Measurements from ENCODE around the gene KANTR. TPM values are rescaled to one million over a fixed set of nuclear protein-coding genes. Genes with fewer than 3 reads are reported as not detected.

The KANTR gene
- total RNA-seq, 1 donor from 2014 or later: 9.7 TPM

- Mint-ChIP-seq H3K36me3 (ENCODE audit: low read depth) (peaks cover 53% of the 10 kb centered on the region), H3K27me3 (ENCODE audit: low read depth) (no peaks in the 10 kb centered on the region), H3K4me3 (ENCODE audit: low read depth) (peak overlapping the region; percentile 5), H3K27ac (no peak overlapping the region), H3K9me3 (no peaks in the 10 kb centered on the region), H3K4me1 (ENCODE audit: low read depth) (peaks cover 45% of the 10 kb centered on the region)
- no peak for DNase-seq (ENCODE audit: low spot score)
- intact Hi-C loops (cut with micrococcal nuclease): no loop called here
Observed at GRCh38 chrX:53084863-53085262, 9.1 kb upstream of the KANTR start.

- Mint-ChIP-seq H3K4me1 (ENCODE audit: low read depth) (peaks cover 42% of the 10 kb centered on the region), H3K27ac (peak overlapping the region; percentile 65), H3K27me3 (ENCODE audit: low read depth) (no peaks in the 10 kb centered on the region), H3K4me3 (ENCODE audit: low read depth) (no peak overlapping the region), H3K36me3 (ENCODE audit: low read depth) (peaks cover 53% of the 10 kb centered on the region), H3K9me3 (no peaks in the 10 kb centered on the region)
- intact Hi-C loops (cut with micrococcal nuclease): no loop called here
- DNase-seq (ENCODE audit: low spot score): no peak
Observed at GRCh38 chrX:53085661-53086229, 8.2 kb upstream of the KANTR start.

- no peak overlapping the region for H3K27ac Mint-ChIP-seq
Observed at GRCh38 chrX:53086464-53086863, 7.5 kb upstream of the KANTR start.

DNA sequence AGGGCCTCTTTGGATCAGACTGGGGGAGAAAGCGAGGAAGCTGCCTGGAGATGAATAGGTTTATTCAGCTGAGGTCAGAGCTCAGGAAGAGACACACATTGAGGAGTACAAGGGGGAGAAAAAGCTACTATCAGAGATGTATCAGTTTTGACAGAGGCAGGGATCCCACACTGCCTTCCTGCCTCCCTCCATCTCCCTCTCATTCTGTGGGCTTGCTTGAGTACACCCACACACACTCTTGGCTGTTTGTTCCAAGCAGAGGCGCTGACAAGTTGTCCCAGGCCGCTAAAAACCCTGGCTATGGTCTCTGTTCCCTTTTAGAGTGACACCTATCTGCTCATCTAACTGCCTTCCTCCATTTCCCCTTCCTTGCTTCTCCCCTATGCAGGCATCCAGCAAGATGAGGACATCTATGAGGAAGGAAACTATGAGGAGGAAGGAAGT is 6.5 kb upstream of the KANTR start:
- peak overlapping the region; percentile 60 for H3K27ac Mint-ChIP-seq
- peaks cover 42% of the 10 kb centered on the region for H3K4me1 Mint-ChIP-seq (ENCODE audit: low read depth)
- H3K36me3 Mint-ChIP-seq (ENCODE audit: low read depth): peaks cover 53% of the 10 kb centered on the region
- DNase-seq (ENCODE audit: low spot score): no peak
- H3K4me3 Mint-ChIP-seq (ENCODE audit: low read depth): no peak overlapping the region
- H3K9me3 Mint-ChIP-seq: no peaks in the 10 kb centered on the region
- intact Hi-C loops (cut with micrococcal nuclease): no loop called here
- H3K27me3 Mint-ChIP-seq (ENCODE audit: low read depth): no peaks in the 10 kb centered on the region

More at GRCh38 chrX:53086464-53086863, 7.5 kb upstream of the KANTR start:
- DNase-seq (ENCODE audit: low spot score): no peak
- intact Hi-C loops (cut with micrococcal nuclease): no loop called here
- H3K9me3 Mint-ChIP-seq: no peaks in the 10 kb centered on the region
- peaks cover 53% of the 10 kb centered on the region for H3K36me3 Mint-ChIP-seq (ENCODE audit: low read depth)
- H3K4me1 Mint-ChIP-seq (ENCODE audit: low read depth): peaks cover 42% of the 10 kb centered on the region
- H3K27me3 Mint-ChIP-seq (ENCODE audit: low read depth): no peaks in the 10 kb centered on the region
- no peak overlapping the region for H3K4me3 Mint-ChIP-seq (ENCODE audit: low read depth)

- peaks cover 46% of the 10 kb centered on the region for H3K36me3 Mint-ChIP-seq (ENCODE audit: low read depth)
Observed at GRCh38 chrX:53088136-53088974, 5.6 kb upstream of the KANTR start.

GRCh38 chrX:53089224-53089842 is 4.6 kb upstream of the KANTR start:
- H3K27ac Mint-ChIP-seq: no peak overlapping the region
- peaks cover 37% of the 10 kb centered on the region for H3K36me3 Mint-ChIP-seq (ENCODE audit: low read depth)
- H3K4me3 Mint-ChIP-seq (ENCODE audit: low read depth): peak overlapping the region; percentile 79
- intact Hi-C loops (cut with micrococcal nuclease): loop anchor here (1.0 kb wide), 1 partner anchor 18 kb away; no protein-coding TSS in a partner anchor
- H3K27me3 Mint-ChIP-seq (ENCODE audit: low read depth): no peaks in the 10 kb centered on the region
- peaks cover 27% of the 10 kb centered on the region for H3K4me1 Mint-ChIP-seq (ENCODE audit: low read depth)
- H3K9me3 Mint-ChIP-seq: no peaks in the 10 kb centered on the region
- DNase-seq (ENCODE audit: low spot score): no peak

More at GRCh38 chrX:53088136-53088974, 5.6 kb upstream of the KANTR start:
- peak; percentile 57 for DNase-seq (ENCODE audit: low spot score)
- intact Hi-C loops (cut with micrococcal nuclease): no loop called here
- no peaks in the 10 kb centered on the region for H3K9me3 Mint-ChIP-seq
- no peaks in the 10 kb centered on the region for H3K27me3 Mint-ChIP-seq (ENCODE audit: low read depth)
- H3K27ac Mint-ChIP-seq: peak overlapping the region; percentile 81
- peak overlapping the region; percentile 79 for H3K4me3 Mint-ChIP-seq (ENCODE audit: low read depth)
- H3K4me1 Mint-ChIP-seq (ENCODE audit: low read depth): peaks cover 34% of the 10 kb centered on the region

- H3K9me3 Mint-ChIP-seq: no peaks in the 10 kb centered on the region
- H3K4me3 Mint-ChIP-seq (ENCODE audit: low read depth): no peak overlapping the region
- peaks cover 28% of the 10 kb centered on the region for H3K4me1 Mint-ChIP-seq (ENCODE audit: low read depth)
- no peak for DNase-seq (ENCODE audit: low spot score)
- H3K36me3 Mint-ChIP-seq (ENCODE audit: low read depth): peaks cover 31% of the 10 kb centered on the region
- H3K27me3 Mint-ChIP-seq (ENCODE audit: low read depth): no peaks in the 10 kb centered on the region
- intact Hi-C loops (cut with micrococcal nuclease): loop anchor here (1.0 kb wide), 1 partner anchor 19 kb away; no protein-coding TSS in a partner anchor
- H3K27ac Mint-ChIP-seq: no peak overlapping the region
Observed at GRCh38 chrX:53089925-53090324, 4.0 kb upstream of the KANTR start.

GRCh38 chrX:53091354-53091753 is 2.6 kb upstream of the KANTR start:
- Mint-ChIP-seq H3K4me1 (ENCODE audit: low read depth) (peaks cover 27% of the 10 kb centered on the region), H3K27ac (no peak overlapping the region)

GRCh38 chrX:53093177-53093655 is 726 bp upstream of the KANTR start:
- H3K27me3 Mint-ChIP-seq (ENCODE audit: low read depth): no peaks in the 10 kb centered on the region
- H3K27ac Mint-ChIP-seq: peak overlapping the region; percentile 88
- no peaks in the 10 kb centered on the region for H3K9me3 Mint-ChIP-seq
- H3K4me3 Mint-ChIP-seq (ENCODE audit: low read depth): peak overlapping the region; percentile 88
- peaks cover 7% of the 10 kb centered on the region for H3K36me3 Mint-ChIP-seq (ENCODE audit: low read depth)
- DNase-seq (ENCODE audit: low spot score): peak; percentile 63
- intact Hi-C loops (cut with micrococcal nuclease): loop anchor here (1.0 kb wide), 1 partner anchor 22 kb away; no protein-coding TSS in a partner anchor
- H3K4me1 Mint-ChIP-seq (ENCODE audit: low read depth): peaks cover 22% of the 10 kb centered on the region

More at GRCh38 chrX:53091354-53091753, 2.6 kb upstream of the KANTR start:
- Mint-ChIP-seq H3K9me3 (no peaks in the 10 kb centered on the region), H3K36me3 (ENCODE audit: low read depth) (peaks cover 20% of the 10 kb centered on the region), H3K4me3 (ENCODE audit: low read depth) (no peak overlapping the region), H3K27me3 (ENCODE audit: low read depth) (no peaks in the 10 kb centered on the region)
- DNase-seq (ENCODE audit: low spot score): no peak
- intact Hi-C loops (cut with micrococcal nuclease): no loop called here

GRCh38 chrX:53094582-53094905 is 602 bp downstream of the KANTR start:
- Mint-ChIP-seq H3K27ac (peak overlapping the region; percentile 75), H3K4me3 (ENCODE audit: low read depth) (peak overlapping the region; percentile 88), H3K4me1 (ENCODE audit: low read depth) (peaks cover 11% of the 10 kb centered on the region), H3K9me3 (no peaks in the 10 kb centered on the region), H3K36me3 (ENCODE audit: low read depth) (peaks cover 6% of the 10 kb centered on the region), H3K27me3 (ENCODE audit: low read depth) (no peaks in the 10 kb centered on the region)
- intact Hi-C loops (cut with micrococcal nuclease): no loop called here
- no peak for DNase-seq (ENCODE audit: low spot score)

DNA sequence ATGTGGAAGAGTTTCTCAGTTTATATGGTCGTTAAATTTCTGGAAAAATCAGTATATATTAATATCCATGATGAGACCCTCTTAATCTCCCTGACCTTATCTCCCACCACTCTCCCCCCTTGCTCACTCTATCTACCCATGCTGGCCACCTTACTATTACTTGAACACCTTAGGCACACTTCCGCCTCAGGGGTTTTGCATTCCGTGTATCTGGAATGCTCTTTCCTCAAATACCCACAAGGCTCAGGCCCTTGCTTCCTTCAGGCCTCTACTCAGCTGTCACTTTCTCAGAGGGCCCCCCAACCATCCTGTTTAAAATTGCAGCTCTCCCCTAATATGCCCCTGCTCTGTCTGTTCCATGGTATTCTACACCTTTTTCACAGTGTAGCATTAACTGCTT is 1.9 kb downstream of the KANTR start:
- H3K4me3 Mint-ChIP-seq (ENCODE audit: low read depth): peak overlapping the region; percentile 33
- no peak for DNase-seq (ENCODE audit: low spot score)
- no peaks in the 10 kb centered on the region for H3K9me3 Mint-ChIP-seq
- H3K4me1 Mint-ChIP-seq (ENCODE audit: low read depth): peaks cover 11% of the 10 kb centered on the region
- intact Hi-C loops (cut with micrococcal nuclease): no loop called here
- no peaks in the 10 kb centered on the region for H3K27me3 Mint-ChIP-seq (ENCODE audit: low read depth)
- no peak overlapping the region for H3K27ac Mint-ChIP-seq
- H3K36me3 Mint-ChIP-seq (ENCODE audit: low read depth): peaks cover 7% of the 10 kb centered on the region

DNA sequence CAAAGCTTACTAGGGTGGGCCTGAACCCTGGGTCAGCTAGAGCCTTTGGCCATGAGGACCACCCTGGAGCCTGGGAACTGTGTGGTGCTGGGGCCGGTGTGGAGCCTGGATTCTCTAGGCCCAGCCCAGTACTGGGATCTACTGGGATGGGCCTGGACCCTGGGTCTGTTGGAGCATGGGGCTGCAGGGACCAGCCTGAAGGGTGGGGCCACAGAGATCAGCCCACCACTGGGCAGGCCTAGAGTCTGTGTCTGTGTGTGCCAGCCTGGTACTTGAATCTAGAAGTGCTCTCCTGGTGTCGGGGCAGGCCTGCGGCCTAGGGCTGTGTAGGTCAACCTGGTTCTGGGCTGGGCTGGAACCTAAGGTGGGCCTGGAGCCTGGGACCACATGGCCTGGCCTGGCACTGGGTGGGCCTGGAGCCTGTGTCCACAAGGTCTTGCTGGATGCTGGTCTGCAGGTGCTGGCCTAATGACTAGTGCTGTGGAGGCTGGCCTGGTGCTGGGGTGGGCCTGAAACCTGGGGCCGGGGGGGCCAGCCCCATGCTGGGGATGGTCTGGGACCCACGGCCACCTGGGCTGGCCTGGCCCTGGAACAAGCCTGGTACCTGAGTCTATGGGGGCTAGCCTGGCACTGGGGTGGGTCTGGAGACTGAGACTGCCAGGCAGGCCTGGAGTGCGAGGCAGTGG is 21.1 kb downstream of the KANTR start:
- DNase-seq (ENCODE audit: low spot score): no peak
- H3K9me3 Mint-ChIP-seq: no peaks in the 10 kb centered on the region
- peaks cover 8% of the 10 kb centered on the region for H3K4me1 Mint-ChIP-seq (ENCODE audit: low read depth)
- H3K4me3 Mint-ChIP-seq (ENCODE audit: low read depth): no peak overlapping the region
- no peaks in the 10 kb centered on the region for H3K27me3 Mint-ChIP-seq (ENCODE audit: low read depth)
- H3K27ac Mint-ChIP-seq: no peak overlapping the region
- intact Hi-C loops (cut with micrococcal nuclease): no loop called here
- peaks cover 12% of the 10 kb centered on the region for H3K36me3 Mint-ChIP-seq (ENCODE audit: low read depth)

All from activated T-helper 2 cell treated with anti-CD3 and anti-CD28 coated beads, Interferon-gamma antibody, Interleukin-2, Interleukin-4, amounts not matched to agents 10 μg/mL and 5 μg/mL and 100 μg/mL, durations not matched to agents 14 hours and 24 hours and 36 hours (primary cell).